ENCODE results near the gene PIM1.
"Not testable (repeated sequence)": the region's sequence is repeated elsewhere in the genome, so short reads cannot be mapped to it uniquely, and the experiment has no call there.

PIM1 gene

GRCh38 chr6:37169496-37170272 lies at the start of gene PIM1:
PIM1 (plus strand) TSS chr6:37170152; CDS start chr6:37170576, 424 bp downstream.
- DNase-seq (ENCODE audit: low read depth): peak; percentile 95

GRCh38 chr6:37121556-37121955 lies 48.4 kb upstream of the PIM1 start:
- no peak for DNase-seq (ENCODE audit: low read depth)

- DNase-seq (ENCODE audit: low read depth): no peak
These were observed 47.1 kb upstream of the PIM1 start for GRCh38 chr6:37122861-37123260.

GRCh38 chr6:37123957-37124729 lies 45.8 kb upstream of the PIM1 start:
- DNase-seq (ENCODE audit: low read depth): no peak

DNA sequence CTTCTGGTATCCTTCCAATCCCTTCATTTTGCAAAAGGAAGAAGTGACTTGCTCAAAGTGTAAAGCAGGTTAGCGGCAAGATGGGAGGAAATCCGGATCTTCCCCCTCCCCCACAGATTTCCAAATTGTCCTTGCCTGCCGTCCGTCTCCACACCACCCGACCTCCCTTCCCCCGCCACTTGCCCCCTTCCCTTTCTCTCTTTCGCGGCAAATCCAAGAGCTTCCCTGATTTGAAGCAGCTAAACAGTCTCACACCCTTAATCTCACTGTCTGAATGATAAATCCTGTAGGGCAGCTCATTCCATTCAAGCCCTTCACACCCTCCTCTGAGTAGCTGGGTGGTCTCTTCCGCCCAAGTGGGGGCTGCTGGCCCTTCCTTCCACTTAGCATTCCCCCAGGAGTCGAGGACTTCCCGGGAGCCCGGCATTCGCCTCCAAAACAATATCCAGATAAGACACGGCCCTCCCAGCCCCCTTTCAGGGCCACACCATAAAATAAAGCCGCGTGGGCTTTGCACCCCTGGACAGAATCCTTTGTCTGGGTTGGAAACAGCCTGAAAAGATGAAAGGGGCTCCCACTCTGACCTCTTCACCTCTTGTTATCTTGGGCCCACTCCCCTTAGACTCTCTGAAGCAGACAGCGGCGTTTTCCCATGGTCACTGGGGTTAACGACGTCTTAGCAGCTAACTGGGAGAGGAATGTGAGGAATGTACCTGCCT lies 44.0 kb upstream of the PIM1 start:
- no peak for DNase-seq (ENCODE audit: low read depth)

GRCh38 chr6:37126493-37126958 lies 43.4 kb upstream of the PIM1 start:
- no peak for DNase-seq (ENCODE audit: low read depth)

DNA sequence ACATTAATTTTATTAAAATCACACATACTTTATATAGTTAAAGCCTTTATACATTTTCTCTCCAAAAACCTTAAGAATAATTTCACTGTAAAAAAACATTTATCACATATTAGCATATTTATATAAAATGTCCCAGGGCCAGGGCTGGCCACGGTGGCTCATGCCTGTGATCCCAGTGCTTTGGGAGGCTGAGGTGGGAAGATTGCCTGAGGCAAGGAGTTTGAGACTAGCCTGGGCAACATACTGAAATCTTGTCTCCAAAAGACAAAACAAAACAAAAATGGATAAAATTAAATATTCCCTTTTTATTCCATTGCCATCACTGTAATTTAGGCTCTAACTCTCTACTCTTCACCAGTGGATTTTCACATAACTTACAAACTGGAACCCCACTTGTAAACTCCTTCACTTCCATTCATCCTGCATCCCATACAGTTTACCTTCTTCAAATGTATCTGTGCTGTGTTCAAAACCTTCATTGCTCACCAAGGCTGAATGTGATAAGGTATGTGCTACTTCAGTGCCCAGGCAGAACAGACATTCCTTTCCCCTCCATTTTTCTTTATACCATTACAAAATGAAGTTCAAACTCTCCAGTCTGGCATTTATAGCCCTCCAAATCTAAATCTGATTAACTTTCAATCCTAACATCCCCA lies 42.9 kb upstream of the PIM1 start:
- no peak for DNase-seq (ENCODE audit: low read depth)

GRCh38 chr6:37127961-37128862 lies 41.7 kb upstream of the PIM1 start:
- peak; percentile 42 for DNase-seq (ENCODE audit: low read depth)

GRCh38 chr6:37128863-37129443 lies 41.0 kb upstream of the PIM1 start:
- DNase-seq (ENCODE audit: low read depth): not testable (repeated sequence)

- no peak for DNase-seq (ENCODE audit: low read depth)
These were observed 40.4 kb upstream of the PIM1 start for GRCh38 chr6:37129566-37129965.

DNA sequence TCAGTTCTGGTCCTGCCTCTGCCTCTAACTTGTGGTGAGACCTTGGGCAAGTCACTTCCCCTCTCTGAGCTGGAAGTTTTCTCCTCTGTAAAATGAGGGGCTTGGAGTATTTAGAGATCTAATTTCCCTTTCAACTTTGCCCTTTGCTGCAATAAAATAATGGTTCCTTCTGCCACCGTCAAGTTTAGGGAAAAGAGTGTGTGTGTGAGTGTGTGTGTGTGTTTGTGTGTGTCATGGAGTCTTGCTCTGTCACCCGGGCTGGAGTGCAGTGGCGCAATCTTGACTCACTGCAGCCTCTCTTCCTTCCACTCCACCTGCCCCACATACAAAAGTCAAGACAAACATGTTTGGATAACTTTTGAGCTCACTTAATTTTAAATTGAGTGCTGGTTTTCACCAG lies 39.2 kb upstream of the PIM1 start:
- DNase-seq (ENCODE audit: low read depth): no peak

DNA sequence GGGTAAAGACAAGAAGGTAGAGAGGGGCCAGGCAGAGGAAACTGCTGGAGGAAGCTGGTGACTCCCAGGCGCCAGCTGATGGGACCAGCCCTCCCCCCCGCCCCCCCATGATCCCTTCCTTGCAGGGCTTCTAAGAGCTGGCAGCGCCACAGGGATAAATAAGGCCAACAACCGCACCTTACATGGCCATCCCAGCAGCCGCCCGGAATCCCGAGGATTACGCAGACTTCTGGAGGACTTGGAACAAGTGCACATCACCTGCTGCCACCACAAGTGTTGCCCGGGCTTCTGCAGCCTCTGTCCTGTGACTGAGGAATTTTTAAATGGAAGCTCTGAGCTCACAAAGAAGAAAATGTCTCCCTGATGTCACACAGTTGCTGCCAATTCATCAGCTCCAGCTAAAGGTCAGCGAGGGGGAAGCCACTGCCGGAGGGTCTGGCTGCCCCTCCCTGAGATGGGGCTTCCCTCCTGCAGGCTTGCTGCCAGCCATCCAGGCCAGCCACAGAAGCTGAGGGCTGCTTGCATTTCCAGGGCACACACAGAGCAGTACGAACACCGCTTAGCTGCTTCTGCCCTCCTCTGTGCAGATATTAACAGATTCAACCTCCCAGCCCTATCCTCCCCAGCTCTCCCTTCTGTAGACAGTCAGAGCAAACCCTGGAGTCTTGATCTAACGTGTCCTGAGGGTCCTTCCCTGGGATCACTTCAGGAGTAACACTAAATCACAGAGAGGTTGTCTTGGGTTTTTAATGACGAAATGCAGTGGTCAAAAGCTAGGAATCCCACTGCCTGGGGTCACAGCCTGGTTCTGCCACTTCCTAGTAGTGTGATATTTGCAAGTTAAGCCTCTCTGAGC lies 38.6 kb upstream of the PIM1 start:
- DNase-seq (ENCODE audit: low read depth): no peak

- DNase-seq (ENCODE audit: low read depth): no peak
These were observed 38.0 kb upstream of the PIM1 start for GRCh38 chr6:37131960-37132253.

GRCh38 chr6:37134036-37134395 lies 35.9 kb upstream of the PIM1 start:
- peak; percentile 45 for DNase-seq (ENCODE audit: low read depth)

- peak; percentile 95 for DNase-seq (ENCODE audit: low read depth)
These were observed 35.4 kb upstream of the PIM1 start for GRCh38 chr6:37134396-37135191.

- no peak for DNase-seq (ENCODE audit: low read depth)
These were observed 33.9 kb upstream of the PIM1 start for GRCh38 chr6:37135835-37136694.

DNA sequence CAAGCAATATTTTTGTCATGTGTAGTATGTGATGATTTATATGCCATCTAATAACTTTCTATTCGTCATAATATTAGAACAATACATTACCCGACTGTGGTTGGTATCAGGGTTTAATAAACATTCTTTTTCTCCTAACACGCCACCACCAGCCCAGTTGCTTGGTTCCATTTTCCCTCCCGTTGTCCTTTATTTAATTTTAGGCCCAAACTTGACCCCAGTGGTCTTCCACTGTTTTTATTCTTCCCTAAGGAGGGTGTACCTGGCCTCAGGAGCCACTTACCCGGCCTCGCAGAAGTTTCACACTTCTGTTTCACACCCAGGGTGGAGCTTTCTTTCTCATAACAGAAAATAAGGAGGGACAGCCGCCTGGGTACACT lies 33.1 kb upstream of the PIM1 start:
- no peak for DNase-seq (ENCODE audit: low read depth)
